Spinal cord (tissue), 10 donors: Measurements from ENCODE around the gene DSCAML1. TPM values are rescaled to one million over a fixed set of nuclear protein-coding genes. Genes with fewer than 3 reads are reported as not detected.

ENCODE experiments used
- DNase-seq, 6 donors: peaks; one replicate each; pipeline versions ENCODE4 v3.0.0 to v3.0.0-alpha.2; 2013 to 2015; ENCODE audit warnings: low spot score in 6 of 6, low read depth in 4 of 6
- H3K27ac ChIP-seq: one replicate; pipeline ENCODE4 v1.5.1; 2013; ENCODE audit warnings: low read depth, low read length, control low read depth
- H3K27me3 ChIP-seq: one replicate; pipeline ENCODE4 v1.6.1; 2013; ENCODE audit warnings: low read length; ENCODE audit not compliant: control insufficient read depth, insufficient read depth
- H3K36me3 ChIP-seq: one replicate; pipeline ENCODE4 v1.6.1; 2013; ENCODE audit warnings: low read length; ENCODE audit not compliant: control insufficient read depth, insufficient read depth
- H3K4me1 ChIP-seq: one replicate; pipeline ENCODE4 v1.6.1; 2013; ENCODE audit warnings: low read length; ENCODE audit not compliant: control insufficient read depth, insufficient read depth
- H3K4me3 ChIP-seq: one replicate; pipeline ENCODE4 v1.5.1; 2013; ENCODE audit warnings: low read depth, low read length, control low read depth
- H3K9me3 ChIP-seq: one replicate; pipeline ENCODE4 v1.6.1; 2013; ENCODE audit warnings: low read length; ENCODE audit not compliant: control insufficient read depth, insufficient read depth
- WGBS: methylation state at CpG from one replicate; pipeline ENCODE4 v1.1.5; 2013; ENCODE audit warnings: missing lambda C conversion rate; ENCODE audit not compliant: insufficient coverage; 5-methylcytosine and 5-hydroxymethylcytosine counted together
- polyA plus RNA-seq, 2 donors: library from polyadenylated mRNA; unstranded; fragments of 120-200 nt; gene quantifications; one replicate each; pipeline ENCODE4 v1.2.1, GENCODE V29; 2013; ENCODE audit not compliant: insufficient read length in 2 of 2
- total RNA-seq, 2 donors: library from RNA; depleted of rRNA in 1 of 2; stranded (reverse); fragments of 120-200 nt in 1 of 2; fragments of >200 nt in 1 of 2; gene quantifications; one replicate each; pipeline versions ENCODE4 v1.2.3 to v1.2.4, GENCODE V29; 2013 to 2014
- donor health status: healthy.

Gene DSCAML1
- total and polyA plus RNA-seq, 4 donors = 3.5 to 14.4 (median 8.2) TPM

DNA sequence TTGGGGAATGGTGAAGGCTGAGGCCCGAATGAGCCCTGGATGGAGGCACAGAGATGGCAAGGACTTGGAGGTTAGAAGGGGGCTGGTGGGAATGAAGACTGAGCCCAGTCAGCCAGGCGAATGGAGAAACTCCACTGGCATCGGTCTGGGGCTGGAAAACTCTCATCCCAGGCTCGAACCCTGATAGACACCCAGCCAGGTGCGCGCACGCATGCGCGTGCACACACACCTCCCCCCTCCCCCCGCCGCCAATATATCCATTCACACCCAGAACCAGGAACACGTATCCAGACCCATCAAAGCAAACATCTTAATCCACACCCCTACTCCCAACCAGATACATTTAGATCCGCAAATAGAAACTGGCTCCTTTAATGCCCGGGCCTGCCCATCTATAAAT lies 330.1 kb downstream of the DSCAML1 start:
- DNase-seq = no peak
- Histone ChIP-seq H3K9me3 (no peaks in the 10 kb centered on the region), H3K4me3 (no peak overlapping the region), H3K4me1 (peaks cover 13% of the 10 kb centered on the region), H3K36me3 (peaks cover 33% of the 10 kb centered on the region), H3K27me3 (no peaks in the 10 kb centered on the region), H3K27ac (no peak overlapping the region)
- 92% methylated on average over 10 of the region's 14 CpGs for WGBS

DNA sequence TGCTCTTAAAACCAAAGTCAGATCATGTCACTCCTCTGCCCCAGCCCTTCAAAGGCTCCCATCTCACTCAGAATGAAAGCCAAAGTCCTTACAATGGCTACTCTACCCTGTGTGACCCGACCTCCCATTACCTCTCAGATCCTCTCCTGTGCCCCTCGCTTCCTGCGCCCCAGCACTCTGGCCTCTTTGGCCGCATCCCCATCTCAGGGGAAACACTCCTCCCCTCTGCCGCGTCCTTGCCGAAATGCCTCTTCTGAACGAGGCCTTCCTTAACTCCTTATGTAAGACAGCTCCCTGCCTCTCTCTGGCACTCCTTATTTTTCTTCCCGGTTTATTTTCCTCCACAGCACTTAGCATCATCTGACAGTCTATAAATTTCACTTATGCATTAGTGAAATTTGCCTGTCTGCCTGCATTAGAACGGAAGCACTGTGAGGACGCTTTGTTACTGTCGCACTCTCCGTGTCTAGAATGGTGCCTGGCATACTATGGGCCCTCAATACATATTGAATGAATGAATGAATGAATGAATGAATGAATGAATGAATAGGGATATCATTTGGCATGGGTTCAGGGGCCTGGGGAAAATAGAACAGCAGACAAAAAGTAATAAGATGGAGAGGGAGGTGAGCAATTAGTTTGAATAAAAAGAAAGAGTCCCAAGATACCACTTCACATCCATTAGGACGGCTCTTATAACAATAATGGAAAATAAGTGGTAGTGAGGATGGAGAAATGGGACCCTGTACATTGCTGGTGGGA lies 331.6 kb downstream of the DSCAML1 start:
- Histone ChIP-seq H3K9me3 (no peaks in the 10 kb centered on the region), H3K4me1 (peaks cover 16% of the 10 kb centered on the region), H3K36me3 (peaks cover 40% of the 10 kb centered on the region), H3K27ac (no peak overlapping the region), H3K27me3 (no peaks in the 10 kb centered on the region), H3K4me3 (no peak overlapping the region)
- DNase-seq = peak in 1 of 6 donors; percentile 66
- 66% methylated on average over 13 of the region's 14 CpGs for WGBS

DNA sequence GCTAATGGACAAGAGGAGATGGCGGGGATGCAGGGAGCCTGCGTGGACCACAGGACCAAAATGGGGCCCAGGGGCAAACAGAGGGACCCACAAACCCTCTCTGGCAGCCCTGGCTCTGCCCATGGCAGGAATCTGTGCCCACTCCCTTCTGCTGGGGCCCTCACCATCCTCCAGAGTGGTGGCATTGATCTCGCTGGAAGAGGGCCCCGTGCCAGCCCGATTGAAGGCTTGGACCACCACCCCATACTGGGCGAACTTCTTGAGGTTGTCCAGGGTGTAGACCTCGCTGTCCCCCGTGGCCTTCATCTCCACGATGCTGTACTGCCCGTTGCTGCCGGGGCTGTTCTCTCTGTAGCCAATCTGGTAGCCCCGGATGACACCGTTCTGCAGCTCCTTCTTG lies 332.2 kb downstream of the DSCAML1 start:
- Histone ChIP-seq H3K4me1 (peaks cover 16% of the 10 kb centered on the region), H3K27me3 (no peaks in the 10 kb centered on the region), H3K9me3 (no peaks in the 10 kb centered on the region), H3K27ac (no peak overlapping the region), H3K4me3 (no peak overlapping the region), H3K36me3 (peaks cover 41% of the 10 kb centered on the region)
- 97% methylated on average over 10 of the region's 13 CpGs for WGBS
- DNase-seq = no peak

DNA sequence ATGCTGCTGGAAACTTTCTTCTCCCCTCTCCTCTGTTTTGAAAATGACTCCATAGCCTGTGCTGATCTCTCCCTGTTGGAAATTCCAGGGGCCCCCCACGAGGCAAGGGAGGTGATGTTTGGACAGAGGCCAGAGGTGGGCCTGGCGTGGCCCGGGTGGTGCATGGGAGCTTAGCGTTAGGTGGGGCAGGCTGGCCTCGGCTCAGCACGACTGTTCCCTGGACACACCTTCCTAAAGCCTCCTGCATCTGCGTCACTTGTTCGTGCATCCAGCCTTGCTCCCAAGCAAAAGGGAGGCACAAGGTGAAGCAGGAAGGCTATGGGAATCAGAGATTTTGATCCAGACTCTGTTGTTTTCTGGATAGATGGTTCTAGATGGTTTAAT lies 334.2 kb downstream of the DSCAML1 start:
- WGBS = 74% methylated on average over 7 of the region's 8 CpGs
- no peak for DNase-seq
- peaks cover 13% of the 10 kb centered on the region for H3K4me1 ChIP-seq
- H3K27ac ChIP-seq = no peak overlapping the region
- H3K4me3 ChIP-seq = no peak overlapping the region
- peaks cover 57% of the 10 kb centered on the region for H3K36me3 ChIP-seq
- H3K9me3 ChIP-seq = no peaks in the 10 kb centered on the region
- no peaks in the 10 kb centered on the region for H3K27me3 ChIP-seq

DNA sequence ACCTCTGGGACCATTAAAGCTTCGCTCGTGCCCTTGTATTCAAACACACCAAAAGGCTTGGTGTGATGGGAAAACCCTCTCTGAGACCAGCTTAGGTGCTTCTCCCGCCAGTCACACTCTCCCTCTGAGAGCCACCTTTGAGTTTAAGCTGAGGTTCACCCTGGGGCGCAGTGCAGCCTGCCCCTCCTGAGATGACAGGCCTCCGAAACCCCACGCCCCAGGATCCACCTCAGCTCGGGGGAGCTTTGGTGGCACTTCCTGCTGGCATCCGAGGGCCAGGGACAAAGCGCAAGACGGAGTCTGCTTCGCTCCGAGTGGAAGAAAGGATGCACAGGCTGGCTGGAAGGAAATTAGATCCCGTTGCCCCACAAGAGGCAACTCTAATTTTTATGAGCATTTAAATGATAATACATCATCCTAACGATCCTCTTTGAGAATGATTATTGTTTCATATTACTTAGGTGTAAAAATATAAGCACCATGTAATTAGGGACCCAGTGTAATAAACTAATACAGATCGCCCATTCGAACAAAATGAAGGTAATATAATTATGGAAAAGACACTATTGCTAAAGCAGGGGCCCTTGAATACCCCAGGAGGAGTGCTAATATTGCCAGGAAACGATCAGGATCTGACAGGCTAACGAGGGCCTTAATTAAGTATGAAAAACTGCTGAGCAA lies 334.7 kb downstream of the DSCAML1 start:
- Histone ChIP-seq H3K9me3 (no peaks in the 10 kb centered on the region), H3K4me3 (no peak overlapping the region), H3K36me3 (peaks cover 62% of the 10 kb centered on the region), H3K4me1 (peaks cover 18% of the 10 kb centered on the region), H3K27ac (no peak overlapping the region), H3K27me3 (no peaks in the 10 kb centered on the region)
- 87% methylated on average over 10 of the region's 18 CpGs for WGBS
- DNase-seq = peak in 2 of 6 donors; percentile 40 to 95

DNA sequence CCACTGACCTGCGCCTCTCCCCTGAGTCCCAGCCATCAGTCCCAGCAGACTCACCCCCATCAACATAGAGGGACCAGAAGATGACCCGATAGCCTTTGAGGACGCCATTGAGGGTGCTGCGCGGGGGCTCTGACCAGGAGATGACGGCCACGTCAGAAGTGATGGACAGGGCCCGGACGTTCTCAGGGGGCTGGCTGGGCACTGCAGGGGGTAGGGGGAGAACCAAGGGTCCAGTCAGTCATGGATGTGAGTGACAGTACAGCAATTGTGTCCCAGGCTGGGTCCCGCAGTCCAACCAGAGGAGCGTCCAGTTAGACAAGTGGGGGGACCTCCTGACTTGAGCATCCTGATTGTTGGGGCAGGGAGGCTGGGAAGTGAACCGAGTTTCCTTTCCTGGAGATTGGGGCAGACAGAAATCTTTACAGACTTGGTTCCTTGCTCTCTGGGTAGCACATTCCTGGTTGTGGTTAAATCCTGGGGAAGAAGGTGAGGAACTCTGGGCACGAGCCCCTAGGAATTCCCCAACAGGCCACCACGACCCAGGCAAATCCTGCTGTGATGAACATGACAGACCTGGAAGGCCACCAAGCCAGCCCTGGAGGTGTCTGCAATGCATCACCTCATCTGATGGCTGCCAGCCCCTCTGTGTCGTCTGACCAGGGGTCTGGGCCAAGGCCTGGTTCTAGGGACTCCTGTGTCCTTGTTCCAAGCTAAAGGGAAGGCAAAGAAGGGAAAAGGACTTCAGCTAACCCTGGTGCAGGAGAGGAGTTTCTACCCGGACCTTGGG lies 335.4 kb downstream of the DSCAML1 start:
- Histone ChIP-seq H3K9me3 (no peaks in the 10 kb centered on the region), H3K27ac (no peak overlapping the region), H3K27me3 (no peaks in the 10 kb centered on the region), H3K4me1 (peaks cover 22% of the 10 kb centered on the region), H3K36me3 (peaks cover 65% of the 10 kb centered on the region), H3K4me3 (no peak overlapping the region)
- DNase-seq = no peak
- WGBS = 87% methylated on average over 13 of the region's 16 CpGs

DNA sequence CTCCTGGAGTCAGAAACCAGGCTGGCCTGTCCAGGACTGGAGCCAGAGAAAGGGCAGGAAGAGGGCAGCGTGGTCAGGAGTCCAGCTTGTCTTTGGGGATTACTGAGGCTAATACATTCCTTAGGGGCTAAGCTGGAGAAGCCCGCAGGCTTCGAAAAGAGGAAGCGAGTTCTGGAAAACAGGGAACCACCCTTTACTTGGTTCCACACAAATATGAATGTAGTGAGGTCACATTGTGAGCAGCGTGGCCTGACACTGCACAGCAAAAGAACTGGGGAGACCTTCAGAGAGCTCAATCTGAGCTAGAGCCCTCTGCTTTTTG lies 337.1 kb downstream of the DSCAML1 start:
- Histone ChIP-seq H3K27ac (no peak overlapping the region), H3K36me3 (peaks cover 65% of the 10 kb centered on the region), H3K4me1 (peaks cover 19% of the 10 kb centered on the region), H3K4me3 (no peak overlapping the region), H3K9me3 (peaks cover under 1% of the 10 kb centered on the region), H3K27me3 (no peaks in the 10 kb centered on the region)
- WGBS = 88% methylated on average over 4 of the region's 5 CpGs
- no peak for DNase-seq

DNA sequence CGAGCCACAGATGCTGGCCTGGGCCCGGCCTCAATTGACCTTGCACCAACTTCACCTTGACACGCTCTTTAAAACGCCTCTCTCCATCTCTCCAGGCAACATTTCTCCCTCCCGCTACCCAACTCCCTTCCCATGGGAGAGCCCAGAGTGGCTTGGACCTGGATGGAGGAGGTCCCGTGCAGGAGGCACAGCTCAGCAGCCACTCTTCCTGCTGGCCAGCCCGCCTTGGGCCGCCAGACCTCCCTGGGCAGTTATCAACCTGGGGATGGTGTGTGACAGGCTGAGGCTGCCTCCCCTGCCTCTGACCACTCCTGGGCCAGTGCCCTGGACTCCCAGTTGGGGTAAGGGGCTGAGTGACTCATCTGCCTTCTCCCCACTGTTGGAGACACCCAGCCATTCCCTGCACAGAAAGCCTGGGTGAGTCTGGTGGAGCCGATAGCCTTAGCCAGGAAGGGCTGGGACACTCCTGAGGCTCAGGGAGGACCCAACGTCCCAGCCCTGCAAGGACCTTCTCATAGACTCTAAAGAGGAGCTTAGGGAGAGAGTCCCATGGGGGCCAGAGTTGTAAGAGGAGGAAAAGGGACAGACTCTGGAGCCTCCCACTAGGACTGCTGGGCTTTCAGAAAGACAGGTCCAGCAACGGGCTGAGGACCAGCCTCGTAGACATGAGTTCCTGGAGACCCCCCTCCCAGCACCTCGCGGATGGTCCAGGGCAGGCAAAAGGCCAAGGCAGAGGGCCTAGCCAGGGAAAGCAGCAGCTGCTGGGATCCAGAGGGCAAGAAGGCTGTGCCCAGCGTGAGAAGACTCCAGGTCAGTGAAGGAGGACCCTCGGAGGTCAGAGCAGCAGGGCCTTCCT lies 337.7 kb downstream of the DSCAML1 start:
- no peak overlapping the region for H3K27ac ChIP-seq
- H3K9me3 ChIP-seq = peaks cover 5% of the 10 kb centered on the region
- no peak for DNase-seq
- peaks cover 19% of the 10 kb centered on the region for H3K4me1 ChIP-seq
- WGBS = 81% methylated on average over 14 of the region's 16 CpGs
- H3K36me3 ChIP-seq = peaks cover 59% of the 10 kb centered on the region
- no peak overlapping the region for H3K4me3 ChIP-seq
- H3K27me3 ChIP-seq = no peaks in the 10 kb centered on the region
